Activated CD4-positive, alpha-beta memory T cell treated with anti-CD3 and anti-CD28 coated beads, Interleukin-2, amount 10 ng/mL, durations not matched to agents 7 days and 5 days (primary cell): ENCODE results near the gene DSC2. TPM values are rescaled to one million over a fixed set of nuclear protein-coding genes. Genes with fewer than 3 reads are reported as not detected.

ENCODE experiments used
- CTCF ChIA-PET: fragments of 350-600 bp; sonication (Branson Sonifier 250); formaldehyde crosslinking; loops from one replicate; lab custom pipeline; 2021; ENCODE audit warnings: antibody characterized with exemption, inconsistent platforms; lab: Charles Lee
- POLR2A ChIA-PET: fragments of 350-600 bp; sonication (Branson Sonifier 250); formaldehyde crosslinking; loops from one replicate; lab custom pipeline; 2021; ENCODE audit warnings: antibody characterized with exemption; lab: Charles Lee
- DNase-seq: peaks from one replicate; pipeline ENCODE4 v3.0.0-alpha.2; 2020
- H3K27ac Mint-ChIP-seq: one replicate; pipeline ENCODE4 v1.8.0; 2021; ENCODE audit warnings: mild to moderate bottlenecking, mixed read lengths
- H3K27me3 Mint-ChIP-seq: one replicate; pipeline ENCODE4 v1.8.0; 2021; ENCODE audit warnings: mixed read lengths
- H3K36me3 Mint-ChIP-seq: one replicate; pipeline ENCODE4 v1.8.0; 2021; ENCODE audit warnings: low read depth, mixed read lengths
- H3K4me1 Mint-ChIP-seq: one replicate; pipeline ENCODE4 v1.8.0; 2021; ENCODE audit warnings: mixed read lengths
- H3K4me3 Mint-ChIP-seq: one replicate; pipeline ENCODE4 v1.8.0; 2021; ENCODE audit warnings: mild to moderate bottlenecking, mixed read lengths
- H3K9me3 Mint-ChIP-seq: one replicate; pipeline ENCODE4 v1.8.0; 2021; ENCODE audit warnings: mixed read lengths
- total RNA-seq, 2 experiments: library from RNA; stranded (reverse); gene quantifications; one replicate each; pipeline ENCODE4 v1.2.3, GENCODE V29; 2021

DSC2 gene
- total RNA-seq, 2 experiments from 2014 or later = not detected

DNA sequence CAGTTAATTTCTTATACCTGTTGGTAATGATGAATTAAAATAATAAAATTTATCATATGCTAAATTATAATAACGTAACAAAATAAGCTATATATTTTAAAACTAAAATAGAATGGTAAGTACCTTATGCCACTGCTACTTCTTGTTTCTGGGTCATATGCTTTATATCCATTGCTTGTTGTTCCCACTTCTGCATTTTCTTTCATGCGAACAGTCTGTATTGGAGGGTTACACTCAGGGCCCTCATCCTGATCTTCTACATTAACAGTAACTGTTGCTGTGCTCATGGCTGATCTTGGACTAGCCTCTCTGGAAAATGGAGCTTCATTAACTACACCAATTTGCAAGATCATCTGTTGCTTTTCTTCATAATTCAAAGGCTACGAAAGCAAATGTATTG lies 22.2 kb downstream of the DSC2 start:
- Mint-ChIP-seq H3K9me3 (peaks cover 4% of the 10 kb centered on the region), H3K4me3 (no peak overlapping the region), H3K27ac (no peak overlapping the region), H3K27me3 (no peaks in the 10 kb centered on the region), H3K36me3 (no peaks in the 10 kb centered on the region), H3K4me1 (no peaks in the 10 kb centered on the region)
- DNase-seq = no peak
- ChIA-PET POLR2A (no interaction called here), CTCF (no interaction called here)

DNA sequence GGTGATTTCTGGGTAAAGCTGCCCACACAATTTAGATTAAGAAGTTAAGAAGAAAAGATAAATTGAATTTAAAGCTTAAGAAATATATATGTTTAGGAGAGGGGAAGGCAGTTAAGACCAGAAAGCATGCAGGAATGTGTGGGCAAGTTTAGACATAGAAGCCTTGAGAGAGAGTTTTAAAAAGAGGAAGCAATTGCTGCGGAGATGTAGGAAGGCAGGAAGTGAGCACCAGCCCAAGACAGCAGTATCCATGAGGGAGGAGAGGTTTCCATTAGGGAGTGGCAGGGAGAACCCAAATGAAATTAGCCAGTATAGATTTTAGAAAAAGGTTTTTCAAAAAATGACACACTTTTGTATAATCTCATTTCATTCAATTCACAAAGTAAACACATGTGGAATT lies 24.3 kb downstream of the DSC2 start:
- ChIA-PET POLR2A (no interaction called here), CTCF (no interaction called here)
- no peaks in the 10 kb centered on the region for H3K4me1 Mint-ChIP-seq
- no peaks in the 10 kb centered on the region for H3K27me3 Mint-ChIP-seq
- H3K36me3 Mint-ChIP-seq = no peaks in the 10 kb centered on the region
- no peak overlapping the region for H3K4me3 Mint-ChIP-seq
- no peak for DNase-seq
- H3K9me3 Mint-ChIP-seq = peaks cover 10% of the 10 kb centered on the region
- H3K27ac Mint-ChIP-seq = no peak overlapping the region

DNA sequence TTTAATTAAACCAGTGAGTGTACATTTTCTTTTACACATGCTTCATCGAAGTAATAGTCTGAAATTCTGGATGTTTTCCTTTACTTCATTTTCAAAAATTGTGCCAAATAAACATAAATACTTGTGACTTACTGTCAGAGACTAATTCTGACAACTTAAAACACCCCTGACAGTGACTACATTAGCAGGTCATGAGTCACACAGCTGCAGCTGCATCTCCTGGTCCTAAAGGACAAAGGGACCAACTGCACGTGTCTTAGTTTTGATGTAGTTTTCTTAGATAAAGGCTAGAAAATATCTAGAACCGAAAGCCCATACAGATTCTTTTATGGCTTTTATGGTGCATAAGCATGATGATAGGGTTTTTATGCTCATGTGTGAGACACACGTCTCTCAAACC lies 30.0 kb downstream of the DSC2 start:
- H3K9me3 Mint-ChIP-seq = peaks cover 10% of the 10 kb centered on the region
- POLR2A ChIA-PET = no interaction called here
- H3K27me3 Mint-ChIP-seq = no peaks in the 10 kb centered on the region
- no peaks in the 10 kb centered on the region for H3K4me1 Mint-ChIP-seq
- no peak overlapping the region for H3K27ac Mint-ChIP-seq
- H3K36me3 Mint-ChIP-seq = no peaks in the 10 kb centered on the region
- no peak overlapping the region for H3K4me3 Mint-ChIP-seq
- no peak for DNase-seq
- CTCF ChIA-PET = no interaction called here

DNA sequence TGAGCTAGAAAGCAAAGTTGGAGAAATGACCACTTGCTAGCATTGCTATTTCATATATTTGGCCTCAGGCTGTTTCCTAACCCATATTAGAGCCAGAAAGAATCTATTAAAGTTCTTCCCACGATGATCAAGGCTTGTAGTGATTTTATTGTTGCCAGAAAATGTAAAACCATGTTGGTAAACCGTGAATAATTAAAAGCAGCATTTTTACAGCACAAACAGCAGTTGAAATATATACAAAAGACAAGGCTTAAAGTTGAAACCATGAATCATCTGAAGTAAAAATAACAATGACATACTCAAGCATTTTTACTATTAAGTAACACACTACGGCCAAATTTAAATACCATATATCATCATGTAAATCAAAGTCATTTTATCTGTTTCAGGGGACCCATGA lies 32.0 kb downstream of the DSC2 start:
- Mint-ChIP-seq H3K27me3 (no peaks in the 10 kb centered on the region), H3K9me3 (peaks cover 6% of the 10 kb centered on the region), H3K4me3 (no peak overlapping the region), H3K4me1 (no peaks in the 10 kb centered on the region), H3K27ac (no peak overlapping the region), H3K36me3 (no peaks in the 10 kb centered on the region)
- no peak for DNase-seq
- CTCF ChIA-PET = no interaction called here
- POLR2A ChIA-PET = no interaction called here

DNA sequence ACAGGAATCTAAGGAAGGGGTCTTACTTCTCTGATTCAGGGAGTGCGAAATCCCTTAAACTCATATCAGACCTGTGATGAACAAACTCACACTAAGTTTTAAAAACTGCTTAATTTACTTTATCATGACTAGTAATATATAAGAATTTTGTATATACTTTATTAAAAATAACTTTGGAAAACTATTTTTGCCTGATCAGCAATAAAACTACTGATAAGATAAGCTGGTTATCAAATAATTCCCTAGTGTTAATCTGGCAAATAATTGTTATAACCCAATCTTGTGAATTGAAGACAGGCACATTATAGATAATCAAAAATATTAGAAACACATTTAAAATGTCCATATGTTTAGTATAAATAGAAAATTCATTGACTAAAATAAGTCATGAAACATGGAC lies 36.0 kb downstream of the DSC2 start:
- H3K27ac Mint-ChIP-seq = no peak overlapping the region
- DNase-seq = no peak
- H3K9me3 Mint-ChIP-seq = no peaks in the 10 kb centered on the region
- no peak overlapping the region for H3K4me3 Mint-ChIP-seq
- POLR2A ChIA-PET = no interaction called here
- CTCF ChIA-PET = no interaction called here
- no peaks in the 10 kb centered on the region for H3K36me3 Mint-ChIP-seq
- no peaks in the 10 kb centered on the region for H3K27me3 Mint-ChIP-seq
- H3K4me1 Mint-ChIP-seq = no peaks in the 10 kb centered on the region

DNA sequence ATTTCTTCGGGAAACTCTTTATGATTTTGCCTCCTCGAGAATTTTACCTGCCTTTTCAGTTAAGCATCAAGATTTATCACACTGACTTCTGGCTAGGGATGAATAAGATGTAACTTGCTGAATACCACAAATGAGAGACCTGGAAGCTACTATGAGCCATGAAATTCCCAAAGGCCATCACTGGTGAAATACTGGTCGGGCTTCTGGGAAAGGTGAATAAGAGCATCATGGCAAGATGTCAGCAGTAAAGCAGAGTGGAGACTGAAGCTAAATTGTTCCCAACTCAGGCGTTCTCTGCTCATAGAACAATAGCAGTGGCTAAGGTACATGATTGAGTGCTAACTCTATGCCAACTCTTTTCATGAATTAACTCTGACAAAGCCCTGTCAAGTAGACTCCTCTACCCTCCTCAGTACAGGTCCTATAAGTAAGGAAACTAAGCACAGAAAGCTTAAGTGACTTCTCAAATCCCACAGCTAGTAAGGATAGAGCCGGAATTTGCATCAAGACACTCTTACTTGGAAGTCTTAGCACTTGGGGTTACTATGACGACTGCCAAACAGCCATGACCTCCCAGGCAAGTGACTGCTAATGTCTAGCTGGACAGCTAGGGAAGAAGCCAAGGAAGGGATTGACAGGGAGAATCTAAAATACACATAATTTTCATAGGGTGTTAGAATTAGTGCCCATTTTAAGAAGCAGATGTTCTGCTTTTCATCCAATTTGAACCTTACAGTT lies 37.0 kb downstream of the DSC2 start:
- no peak for DNase-seq
- CTCF ChIA-PET = no interaction called here
- H3K4me3 Mint-ChIP-seq = no peak overlapping the region
- H3K27me3 Mint-ChIP-seq = no peaks in the 10 kb centered on the region
- no peaks in the 10 kb centered on the region for H3K9me3 Mint-ChIP-seq
- no peak overlapping the region for H3K27ac Mint-ChIP-seq
- POLR2A ChIA-PET = no interaction called here
- H3K36me3 Mint-ChIP-seq = no peaks in the 10 kb centered on the region
- H3K4me1 Mint-ChIP-seq = no peaks in the 10 kb centered on the region

GRCh38 chr18:31064130-31064529 lies 38.1 kb downstream of the DSC2 start:
- ChIA-PET POLR2A (no interaction called here), CTCF (no interaction called here)
- no peaks in the 10 kb centered on the region for H3K36me3 Mint-ChIP-seq
- DNase-seq = no peak
- no peaks in the 10 kb centered on the region for H3K9me3 Mint-ChIP-seq
- no peak overlapping the region for H3K4me3 Mint-ChIP-seq
- no peaks in the 10 kb centered on the region for H3K4me1 Mint-ChIP-seq
- no peaks in the 10 kb centered on the region for H3K27me3 Mint-ChIP-seq
- H3K27ac Mint-ChIP-seq = no peak overlapping the region

DNA sequence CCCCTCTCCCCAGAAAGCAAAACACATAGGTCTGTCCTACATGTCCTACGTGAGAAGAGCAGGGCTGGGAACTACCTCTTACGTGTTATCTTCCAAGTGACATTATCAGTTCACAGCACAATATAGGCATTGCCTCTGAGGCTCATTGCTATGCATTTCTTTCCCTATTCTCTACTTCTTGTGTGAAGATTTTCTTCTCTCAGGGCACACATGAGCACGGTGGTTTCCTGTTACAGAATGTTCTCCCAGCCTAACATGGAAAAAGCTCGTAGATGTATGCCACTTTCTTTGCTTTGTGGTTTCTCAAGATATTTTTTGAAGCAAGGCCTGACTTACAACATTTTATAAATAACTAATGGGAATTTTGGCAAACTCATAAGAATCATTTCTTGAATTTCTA lies 40.3 kb downstream of the DSC2 start:
- Mint-ChIP-seq H3K4me3 (no peak overlapping the region), H3K27ac (no peak overlapping the region), H3K36me3 (no peaks in the 10 kb centered on the region), H3K4me1 (no peaks in the 10 kb centered on the region), H3K9me3 (no peaks in the 10 kb centered on the region), H3K27me3 (no peaks in the 10 kb centered on the region)
- no peak for DNase-seq
- POLR2A ChIA-PET = no interaction called here
- CTCF ChIA-PET = no interaction called here

GRCh38 chr18:31058897-31059296 lies 43.3 kb downstream of the DSC2 start:
- peaks cover 2% of the 10 kb centered on the region for H3K9me3 Mint-ChIP-seq
- no peaks in the 10 kb centered on the region for H3K36me3 Mint-ChIP-seq
- no peak overlapping the region for H3K4me3 Mint-ChIP-seq
- no peaks in the 10 kb centered on the region for H3K4me1 Mint-ChIP-seq
- POLR2A ChIA-PET = no interaction called here
- H3K27ac Mint-ChIP-seq = no peak overlapping the region
- DNase-seq = no peak
- H3K27me3 Mint-ChIP-seq = no peaks in the 10 kb centered on the region
- CTCF ChIA-PET = no interaction called here

DNA sequence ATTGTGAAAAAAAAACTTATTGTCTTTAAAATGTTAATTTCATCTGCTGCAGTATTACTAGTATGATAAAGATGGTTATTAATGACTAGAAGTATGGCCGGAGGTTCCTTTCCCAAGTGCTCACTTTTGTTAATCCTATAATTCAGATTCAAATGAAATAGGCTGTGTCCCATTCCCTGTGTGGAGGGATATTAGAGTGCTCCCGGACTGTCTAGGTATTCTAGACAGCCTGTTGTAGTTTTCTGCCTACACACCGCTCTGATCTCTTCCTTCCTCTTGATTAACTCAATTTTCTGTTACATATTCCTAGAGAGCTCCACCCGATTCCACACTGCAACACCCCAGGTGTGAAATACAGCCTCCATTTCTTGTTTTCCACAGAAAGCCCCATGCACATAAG lies 44.3 kb downstream of the DSC2 start:
- POLR2A ChIA-PET = no interaction called here
- Mint-ChIP-seq H3K27ac (no peak overlapping the region), H3K9me3 (peaks cover 5% of the 10 kb centered on the region), H3K36me3 (no peaks in the 10 kb centered on the region), H3K4me3 (no peak overlapping the region), H3K4me1 (no peaks in the 10 kb centered on the region), H3K27me3 (no peaks in the 10 kb centered on the region)
- CTCF ChIA-PET = no interaction called here
- DNase-seq = no peak

DNA sequence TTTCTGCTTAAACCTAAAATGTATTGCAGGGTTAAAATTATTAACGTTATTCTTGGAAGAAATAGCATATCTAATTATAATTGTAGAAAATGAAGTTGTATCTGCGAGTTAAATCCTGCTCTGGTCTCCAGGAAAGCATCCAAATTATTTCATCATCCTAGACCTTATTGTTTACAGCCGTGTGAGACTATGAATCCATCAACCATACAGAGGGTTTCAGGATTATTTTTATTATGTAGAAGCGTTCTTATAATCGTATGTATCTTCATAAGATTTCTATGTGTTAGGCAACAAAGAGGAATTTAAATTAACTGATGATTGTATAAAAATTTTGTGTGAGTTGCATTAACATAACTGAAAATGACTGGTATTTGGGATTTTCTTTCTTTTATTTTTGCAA lies 45.2 kb downstream of the DSC2 start:
- no peak overlapping the region for H3K27ac Mint-ChIP-seq
- H3K36me3 Mint-ChIP-seq = no peaks in the 10 kb centered on the region
- H3K4me3 Mint-ChIP-seq = no peak overlapping the region
- POLR2A ChIA-PET = no interaction called here
- H3K9me3 Mint-ChIP-seq = peaks cover 9% of the 10 kb centered on the region
- DNase-seq = no peak
- no peaks in the 10 kb centered on the region for H3K4me1 Mint-ChIP-seq
- H3K27me3 Mint-ChIP-seq = no peaks in the 10 kb centered on the region
- CTCF ChIA-PET = no interaction called here

GRCh38 chr18:31056296-31056695 lies 45.9 kb downstream of the DSC2 start:
- no peak overlapping the region for H3K27ac Mint-ChIP-seq

DNA sequence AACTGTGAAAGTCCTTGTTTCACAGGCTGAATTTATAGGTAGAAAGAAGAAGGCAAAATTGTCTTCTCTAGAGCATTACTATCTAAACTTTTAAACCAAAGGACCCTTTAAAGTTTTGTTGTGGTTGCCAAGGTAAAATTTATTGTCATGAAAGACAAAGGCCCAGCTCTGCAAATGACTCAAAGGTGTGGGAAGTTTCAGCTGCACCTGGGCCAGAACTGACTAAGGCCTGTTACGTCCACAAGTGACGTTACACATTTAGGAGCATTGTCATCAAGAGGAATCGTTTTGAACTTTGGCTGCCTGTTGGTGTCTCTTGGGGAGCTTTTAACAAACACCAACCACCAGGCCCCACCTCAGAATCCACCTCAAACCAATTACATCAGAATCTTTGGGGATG lies 51.6 kb downstream of the DSC2 start:
- CTCF ChIA-PET = no interaction called here
- Mint-ChIP-seq H3K27ac (no peak overlapping the region), H3K9me3 (peaks cover 14% of the 10 kb centered on the region), H3K4me3 (no peak overlapping the region), H3K4me1 (no peaks in the 10 kb centered on the region), H3K27me3 (no peaks in the 10 kb centered on the region), H3K36me3 (no peaks in the 10 kb centered on the region)
- POLR2A ChIA-PET = no interaction called here
- DNase-seq = no peak

More at GRCh38 chr18:31056296-31056695, 45.9 kb downstream of the DSC2 start:
- Mint-ChIP-seq H3K4me1 (no peaks in the 10 kb centered on the region), H3K9me3 (peaks cover 13% of the 10 kb centered on the region), H3K27me3 (no peaks in the 10 kb centered on the region), H3K4me3 (no peak overlapping the region), H3K36me3 (no peaks in the 10 kb centered on the region)
- CTCF ChIA-PET = no interaction called here
- POLR2A ChIA-PET = no interaction called here
- DNase-seq = no peak

DNA sequence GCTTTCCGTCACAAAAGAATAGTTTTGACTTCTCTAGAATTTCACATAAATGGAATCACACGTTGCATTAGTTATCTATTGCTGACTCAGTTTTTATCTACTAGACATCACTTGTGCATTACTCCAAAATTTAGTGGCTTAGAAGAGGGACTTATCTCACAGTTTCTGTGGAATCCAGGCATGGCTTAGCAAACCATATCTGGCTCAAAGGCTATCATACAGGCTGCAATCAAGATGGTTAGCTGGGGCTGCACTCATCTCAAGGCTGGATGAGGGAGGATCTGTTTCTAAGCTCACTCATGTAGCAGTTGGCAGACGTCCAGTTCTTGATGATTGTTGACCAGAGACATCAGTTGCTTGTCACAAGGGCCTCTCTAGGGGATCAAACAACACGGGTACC lies 53.0 kb downstream of the DSC2 start:
- POLR2A ChIA-PET = no interaction called here
- Mint-ChIP-seq H3K4me3 (no peak overlapping the region), H3K36me3 (no peaks in the 10 kb centered on the region), H3K9me3 (peaks cover 12% of the 10 kb centered on the region), H3K27ac (no peak overlapping the region), H3K27me3 (no peaks in the 10 kb centered on the region), H3K4me1 (no peaks in the 10 kb centered on the region)
- no peak for DNase-seq
- CTCF ChIA-PET = no interaction called here
